Caco-2 (cell line): ENCODE data around the gene MGAT4A. TPM values are rescaled to one million over a fixed set of nuclear protein-coding genes. Genes with fewer than 3 reads are reported as not detected.

Source experiments
- BruUV-seq: library from RNA; stranded (reverse); fragments of 400-500 nt; replicated peaks from 2 replicates; lab custom pipeline; 2021; lab: Mats Ljungman, UMichigan
- CTCF ChIA-PET: fragments of 300-600 bp; sonication (Branson Sonifier 250); formaldehyde crosslinking; loops from one replicate; lab custom pipeline; 2022; ENCODE audit warnings: antibody characterized with exemption; lab: Charles Lee
- POLR2A ChIA-PET: fragments of 300-600 bp; sonication (Branson Sonifier 250); formaldehyde crosslinking; loops from one replicate; lab custom pipeline; 2022; ENCODE audit warnings: antibody characterized with exemption; lab: Charles Lee
- DNase-seq, 2 experiments: peaks; one replicate each; pipeline versions ENCODE4 v3.0.0 to v3.0.0-alpha.2; 2020 to 2022
- H3K27me3 ChIP-seq: replicated peaks from 2 replicates; pipeline ENCODE4 v1.6.0; 2011; ENCODE audit warnings: low read length; ENCODE audit not compliant: control insufficient read depth, insufficient read depth
- H3K36me3 ChIP-seq: 2 replicates; pipeline ENCODE4 v1.5.1; 2011; ENCODE audit warnings: low read length; ENCODE audit not compliant: control insufficient read depth, insufficient read depth
- H3K4me1 ChIP-seq: fragments of 250-450 bp; sonication (Bioruptor Pico); 2 replicates; pipeline ENCODE4 v1.5.1; 2020; ENCODE audit warnings: mild to moderate bottlenecking
- H3K4me3 ChIP-seq: 2 replicates; pipeline ENCODE4 v1.5.1; 2011; ENCODE audit warnings: low read depth, mild to moderate bottlenecking, control low read depth, low read length
- H3K9me3 ChIP-seq: fragments of 250-450 bp; sonication (Bioruptor Pico); 2 replicates; pipeline ENCODE4 v1.5.1; 2020; ENCODE audit warnings: mild to moderate bottlenecking, moderate library complexity
- H3K27ac Mint-ChIP-seq: one replicate; pipeline ENCODE4 v1.8.0; 2022; ENCODE audit warnings: mixed read lengths; ENCODE audit not compliant: unreplicated experiment
- H3K27me3 Mint-ChIP-seq: one replicate; pipeline ENCODE4 v1.8.0; 2022; ENCODE audit warnings: mixed read lengths; ENCODE audit not compliant: insufficient read depth, unreplicated experiment
- H3K36me3 Mint-ChIP-seq: one replicate; pipeline ENCODE4 v1.8.0; 2022; ENCODE audit warnings: mild to moderate bottlenecking, mixed read lengths; ENCODE audit not compliant: insufficient read depth, unreplicated experiment
- H3K4me1 Mint-ChIP-seq: one replicate; pipeline ENCODE4 v1.8.0; 2022; ENCODE audit warnings: low read depth, mixed read lengths; ENCODE audit not compliant: unreplicated experiment
- H3K4me3 Mint-ChIP-seq: one replicate; pipeline ENCODE4 v1.8.0; 2022; ENCODE audit warnings: mild to moderate bottlenecking, moderate library complexity, mixed read lengths; ENCODE audit not compliant: unreplicated experiment
- H3K9me3 Mint-ChIP-seq: one replicate; pipeline ENCODE4 v1.8.0; 2022; ENCODE audit warnings: mixed read lengths; ENCODE audit not compliant: unreplicated experiment
- CTCF ChIP-seq, 2 experiments: fragments of 200-600 bp in 1 of 2; IDR thresholded peaks; 1 replicate in 1 of 2; 2 replicates in 1 of 2; pipeline versions ENCODE4 v1.5.1 to v1.8.0; 2011 to 2022; ENCODE audit warnings: antibody characterized with exemption in 1 of 2, control low read depth in 1 of 2, inconsistent platforms in 1 of 2, low read depth in 1 of 2, low read length in 1 of 2, mild to moderate bottlenecking in 1 of 2, moderate library complexity in 1 of 2; ENCODE audit not compliant: insufficient read depth in 1 of 2, severe bottlenecking in 1 of 2, unreplicated experiment in 1 of 2
- intact Hi-C: fragments of 100-400 bp; cut with micrococcal nuclease; formaldehyde crosslinking; loops from one replicate; pipeline ENCODE4 v1.10.0; 2022; ENCODE audit not compliant: unreplicated experiment
- total RNA-seq: library from RNA; stranded (reverse); gene quantifications from 2 replicates; pipeline ENCODE4 v1.2.3, GENCODE V29; 2022

Gene MGAT4A
- total RNA-seq, 1 experiment from 2014 or later = 63.7 TPM

- Mint-ChIP-seq H3K27ac (no peak overlapping the region), H3K9me3 (peaks cover 19% of the 10 kb centered on the region), H3K27me3 (no peaks in the 10 kb centered on the region), H3K4me1 (no peaks in the 10 kb centered on the region), H3K4me3 (no peak overlapping the region), H3K36me3 (peaks cover 8% of the 10 kb centered on the region)
- CTCF ChIA-PET = no interaction called here
- no peak for DNase-seq
- intact Hi-C loops = no loop called here
- POLR2A ChIA-PET = no interaction called here
- no peak for TF ChIP-seq CTCF (IDR thresholded peaks at IDR 0.05; ENCODE audit: insufficient read depth in 1 of 2, low read depth in 1 of 2, low read length in 1 of 2, severe bottlenecking in 1 of 2, unreplicated experiment in 1 of 2)
- Histone ChIP-seq H3K4me1 (peaks cover 15% of the 10 kb centered on the region), H3K9me3 (peaks cover 14% of the 10 kb centered on the region), H3K4me3 (no peak overlapping the region), H3K36me3 (no peaks in the 10 kb centered on the region), H3K27me3 (no peaks in the 10 kb centered on the region)
- BruUV-seq = no TSS peak
These were observed 47.2 kb upstream of the MGAT4A start for GRCh38 chr2:98778151-98778550.

GRCh38 chr2:98777710-98778109 lies 46.8 kb upstream of the MGAT4A start:
- ChIA-PET POLR2A (no interaction called here), CTCF (no interaction called here)
- intact Hi-C loops = no loop called here
- peaks cover 11% of the 10 kb centered on the region for H3K9me3 ChIP-seq
- peaks cover 15% of the 10 kb centered on the region for H3K4me1 ChIP-seq
- no peaks in the 10 kb centered on the region for H3K36me3 ChIP-seq
- BruUV-seq = no TSS peak
- Mint-ChIP-seq H3K4me3 (no peak overlapping the region), H3K36me3 (peaks cover 8% of the 10 kb centered on the region), H3K27me3 (no peaks in the 10 kb centered on the region), H3K9me3 (peaks cover 15% of the 10 kb centered on the region), H3K4me1 (peaks cover 4% of the 10 kb centered on the region), H3K27ac (no peak overlapping the region)
- no peak overlapping the region for H3K4me3 ChIP-seq
- DNase-seq = no peak
- TF ChIP-seq CTCF (IDR thresholded peaks at IDR 0.05; ENCODE audit: insufficient read depth in 1 of 2, low read depth in 1 of 2, low read length in 1 of 2, severe bottlenecking in 1 of 2, unreplicated experiment in 1 of 2) = no peak
- no peaks in the 10 kb centered on the region for H3K27me3 ChIP-seq

- BruUV-seq = no TSS peak
- no peak for DNase-seq
- H3K27me3 Mint-ChIP-seq = no peaks in the 10 kb centered on the region
These were observed 46.1 kb upstream of the MGAT4A start for GRCh38 chr2:98777076-98777475.

More at GRCh38 chr2:98777076-98777475, 46.1 kb upstream of the MGAT4A start:
- Histone ChIP-seq H3K27me3 (no peaks in the 10 kb centered on the region), H3K36me3 (no peaks in the 10 kb centered on the region), H3K4me1 (peaks cover 15% of the 10 kb centered on the region), H3K9me3 (peaks cover 6% of the 10 kb centered on the region), H3K4me3 (no peak overlapping the region)
- H3K4me3 Mint-ChIP-seq = no peak overlapping the region
- ChIA-PET CTCF (interaction anchor here (1.6 kb wide), 1 partner anchor 128 kb away, joined by 5 read pairs; no protein-coding TSS in a partner anchor), POLR2A (no interaction called here)
- no peak for TF ChIP-seq CTCF (IDR thresholded peaks at IDR 0.05; ENCODE audit: insufficient read depth in 1 of 2, low read depth in 1 of 2, low read length in 1 of 2, severe bottlenecking in 1 of 2, unreplicated experiment in 1 of 2)
- no peak overlapping the region for H3K27ac Mint-ChIP-seq
- intact Hi-C loops = no loop called here
- peaks cover 3% of the 10 kb centered on the region for H3K36me3 Mint-ChIP-seq
- H3K9me3 Mint-ChIP-seq = peaks cover 8% of the 10 kb centered on the region
- peaks cover 11% of the 10 kb centered on the region for H3K4me1 Mint-ChIP-seq
